GM18517 (cell line): ENCODE data around the gene ASPRV1.

ENCODE experiments used
- ATAC-seq: cut with Tn5 transposase; IDR thresholded peaks from one replicate; pipeline ENCODE4 v1.9.1; 2021; ENCODE audit warnings: mild to moderate bottlenecking, moderate library complexity; ENCODE audit not compliant: unreplicated experiment

ASPRV1 gene

DNA sequence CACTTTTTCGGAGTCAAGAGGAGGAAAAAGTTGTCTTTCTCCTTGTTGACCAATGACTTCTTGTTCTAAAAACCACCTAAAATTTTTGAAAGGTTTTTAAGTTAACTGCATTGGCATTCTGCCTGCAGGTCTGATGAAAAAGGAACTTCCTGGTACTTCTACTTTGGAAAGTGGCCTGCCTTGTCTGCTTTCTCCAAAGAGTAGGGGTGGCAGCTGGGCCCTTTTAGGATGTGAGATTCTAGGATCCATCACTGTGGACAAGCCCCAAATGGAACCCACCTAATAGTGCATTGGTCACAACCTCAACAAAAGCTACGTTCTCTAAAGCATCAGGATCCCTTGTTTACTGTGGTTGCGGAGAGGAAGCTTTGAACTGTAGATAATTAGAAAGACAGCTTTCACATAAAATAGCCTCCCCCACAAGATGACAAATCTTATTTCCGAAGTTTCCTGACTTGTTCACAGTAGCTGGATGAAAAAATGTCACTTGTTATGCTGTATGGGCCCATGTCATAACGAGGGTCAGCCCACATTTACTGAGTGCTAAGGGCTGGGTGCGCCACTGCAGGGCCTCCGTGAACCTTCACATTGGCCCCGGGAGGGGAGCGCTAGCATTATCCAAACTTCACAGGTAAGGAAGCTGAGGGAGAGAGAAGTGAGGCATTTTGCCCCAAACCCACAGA, 17.4 kb downstream of the ASPRV1 start:
- no peak for ATAC-seq

GRCh38 chr2:69943000-69943842, 18.2 kb downstream of the ASPRV1 start:
- ATAC-seq: no peak

DNA sequence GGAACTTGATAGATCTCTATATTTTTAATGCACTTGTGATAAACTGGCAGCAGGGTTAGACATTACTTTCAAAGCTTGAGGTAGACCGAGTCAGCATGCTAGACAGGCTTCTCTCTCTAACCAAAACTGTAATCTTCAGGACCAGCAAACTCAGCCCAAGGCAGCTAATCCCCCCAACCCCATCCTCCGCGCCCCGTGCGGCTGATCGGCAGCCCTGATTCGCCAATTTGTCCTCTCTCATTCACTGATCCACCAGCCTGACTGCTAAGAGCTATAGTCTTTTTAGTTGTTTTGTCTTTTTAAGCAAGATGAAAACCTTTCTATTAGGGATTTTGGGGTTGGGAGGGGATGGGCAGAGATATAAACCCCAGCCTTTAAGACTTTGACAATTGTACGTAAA, 20.7 kb downstream of the ASPRV1 start:
- no peak for ATAC-seq

DNA sequence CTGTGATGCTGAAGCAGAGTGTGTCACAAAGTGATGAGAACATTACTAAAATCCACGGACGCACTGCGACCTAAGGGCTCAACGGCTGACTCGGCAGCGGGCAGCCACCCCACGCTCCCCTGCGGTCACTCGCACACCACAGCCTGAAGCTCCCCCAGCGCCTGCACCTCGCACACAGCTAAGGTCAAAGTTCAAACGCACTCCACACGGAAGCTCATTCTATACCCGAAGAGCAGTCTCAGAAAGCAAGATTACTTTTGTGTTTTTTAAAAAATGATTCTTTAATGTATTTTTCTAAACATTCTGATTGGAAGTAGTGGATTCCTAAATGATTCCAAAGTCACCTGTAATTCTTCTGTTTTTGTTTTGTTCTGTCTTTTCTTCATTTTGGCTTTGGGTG, 21.7 kb downstream of the ASPRV1 start:
- no peak for ATAC-seq

DNA sequence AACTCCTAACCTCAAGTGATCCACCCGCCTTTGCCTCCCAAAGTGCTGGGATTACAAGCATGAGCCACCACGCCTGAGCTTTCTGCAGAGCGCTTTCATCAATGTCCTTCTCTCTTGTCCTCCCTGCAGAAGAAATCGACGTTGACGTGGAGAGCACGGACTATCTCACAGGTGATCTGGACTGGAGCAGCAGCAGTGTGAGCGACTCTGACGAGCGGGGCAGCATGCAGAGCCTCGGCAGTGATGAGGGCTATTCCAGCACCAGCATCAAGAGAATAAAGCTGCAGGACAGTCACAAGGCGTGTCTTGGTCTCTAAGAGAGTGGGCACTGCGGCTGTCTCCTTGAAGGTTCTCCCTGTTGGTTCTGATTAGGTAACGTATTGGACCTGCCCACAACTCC, 23.5 kb downstream of the ASPRV1 start:
- ATAC-seq: no peak

- no peak for ATAC-seq
Measured at GRCh38 chr2:69936906-69937305, 24.5 kb downstream of the ASPRV1 start.

GRCh38 chr2:69935011-69935410, 26.4 kb downstream of the ASPRV1 start:
- ATAC-seq: no peak

GRCh38 chr2:69934614-69934908, 26.9 kb downstream of the ASPRV1 start:
- ATAC-seq: no peak

GRCh38 chr2:69933839-69934613, 27.4 kb downstream of the ASPRV1 start:
- no peak for ATAC-seq

GRCh38 chr2:69933254-69933828, 28.1 kb downstream of the ASPRV1 start:
- no peak for ATAC-seq

DNA sequence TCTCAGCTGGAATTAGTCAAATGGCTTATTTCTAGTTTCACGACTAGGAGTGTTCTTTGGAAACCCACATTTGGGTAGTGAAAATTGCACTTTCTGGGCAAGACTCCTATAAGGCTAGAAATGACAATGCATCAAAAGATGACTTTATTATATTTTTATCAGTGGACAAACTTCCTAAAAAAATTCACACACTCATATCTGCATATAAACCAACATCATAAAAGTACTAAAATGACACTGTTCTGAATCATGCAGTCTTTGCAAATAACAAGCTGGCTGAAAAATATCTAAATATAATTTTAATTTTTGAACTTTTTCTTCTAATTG, 28.9 kb downstream of the ASPRV1 start:
- no peak for ATAC-seq

- no peak for ATAC-seq
Measured at GRCh38 chr2:69931832-69932595, 29.4 kb downstream of the ASPRV1 start.

DNA sequence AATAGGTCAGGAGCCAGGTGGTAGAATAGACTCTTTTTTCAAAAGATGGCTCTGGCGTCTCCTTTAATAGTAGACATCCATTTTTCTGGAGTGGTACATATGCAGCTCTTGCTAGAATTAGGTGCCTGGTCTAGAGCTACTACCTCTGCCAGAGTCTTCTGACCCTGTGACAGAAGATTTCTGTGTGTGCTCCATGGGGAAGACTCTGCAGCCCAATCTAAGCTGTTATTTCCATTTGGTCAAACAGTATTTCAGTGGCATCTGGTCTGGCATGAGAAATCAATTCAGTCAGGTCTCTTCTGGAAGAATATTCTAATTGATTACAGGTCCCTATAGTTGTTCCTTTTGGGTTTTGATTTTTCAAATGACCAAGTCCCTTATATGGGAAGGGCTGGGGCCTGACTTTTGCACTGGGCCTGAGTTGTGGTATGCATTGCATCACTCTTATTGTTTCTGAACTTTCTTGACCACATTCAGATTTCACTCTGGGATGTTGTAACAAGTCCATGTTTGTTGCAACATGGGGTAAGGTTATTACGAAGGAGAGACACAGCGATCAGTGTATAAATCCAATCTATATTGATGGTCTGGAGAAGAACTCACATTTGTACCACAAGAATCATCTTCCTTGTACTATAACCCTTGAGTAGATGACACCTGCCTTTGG, 34.4 kb downstream of the ASPRV1 start:
- no peak for ATAC-seq

DNA sequence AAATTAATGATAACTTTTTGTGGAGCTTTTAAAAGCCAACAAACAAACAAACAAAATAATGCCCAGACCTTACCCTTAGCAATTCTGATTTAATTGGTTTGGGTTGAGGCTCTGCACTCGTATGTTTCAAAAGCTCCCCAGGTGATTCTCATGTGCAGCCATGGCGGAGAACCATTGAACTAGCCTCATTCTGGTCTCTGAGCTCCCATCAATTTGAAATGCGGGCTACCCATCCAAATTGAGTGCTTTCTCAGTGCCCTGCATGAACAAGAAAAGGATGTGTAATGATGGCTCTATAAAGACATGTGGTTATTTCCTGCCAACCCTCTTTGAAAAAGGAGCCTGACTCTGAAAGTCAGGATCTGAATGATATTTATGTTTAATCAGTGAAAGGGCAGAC, 38.3 kb downstream of the ASPRV1 start:
- no peak for ATAC-seq

DNA sequence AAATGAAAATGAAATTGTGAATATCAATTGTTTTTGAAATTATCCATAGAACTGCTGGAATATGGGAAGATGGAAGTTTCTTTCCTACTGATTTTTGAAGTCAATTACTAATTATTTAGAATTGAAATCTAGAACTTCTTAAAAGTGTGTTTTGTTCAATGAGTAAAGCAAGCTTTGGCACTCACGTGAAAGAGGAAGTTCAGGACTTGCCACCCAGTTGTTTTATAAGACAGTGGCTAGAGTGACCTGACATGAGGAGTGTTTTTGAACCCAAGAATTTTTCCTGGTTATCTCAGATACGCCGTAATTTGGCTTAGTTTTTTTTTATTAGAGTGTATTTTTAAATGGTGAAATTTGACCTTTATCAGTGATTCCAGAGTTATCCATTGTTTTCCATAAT, 43.0 kb downstream of the ASPRV1 start:
- ATAC-seq: no peak

DNA sequence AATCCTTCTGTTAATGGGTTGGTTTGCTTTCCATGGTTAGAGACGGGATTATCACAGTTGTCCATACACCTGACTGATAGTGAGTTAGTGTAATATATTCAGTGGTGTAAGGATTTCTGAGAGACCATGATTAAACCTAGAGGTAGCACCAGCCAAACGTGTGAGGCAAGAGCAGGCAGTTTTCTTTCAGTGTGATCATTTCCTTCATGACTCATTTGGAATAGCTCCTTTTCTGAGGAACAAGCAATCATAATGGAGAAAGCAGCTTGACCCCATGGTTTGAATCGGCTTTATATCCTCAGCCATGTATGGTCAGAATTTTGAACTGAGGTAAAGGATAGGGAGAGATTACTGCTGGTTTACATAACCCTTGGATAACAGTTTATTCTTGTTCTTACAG, 43.6 kb downstream of the ASPRV1 start:
- no peak for ATAC-seq

- no peak for ATAC-seq
Measured at GRCh38 chr2:69916106-69916505, 45.3 kb downstream of the ASPRV1 start.

DNA sequence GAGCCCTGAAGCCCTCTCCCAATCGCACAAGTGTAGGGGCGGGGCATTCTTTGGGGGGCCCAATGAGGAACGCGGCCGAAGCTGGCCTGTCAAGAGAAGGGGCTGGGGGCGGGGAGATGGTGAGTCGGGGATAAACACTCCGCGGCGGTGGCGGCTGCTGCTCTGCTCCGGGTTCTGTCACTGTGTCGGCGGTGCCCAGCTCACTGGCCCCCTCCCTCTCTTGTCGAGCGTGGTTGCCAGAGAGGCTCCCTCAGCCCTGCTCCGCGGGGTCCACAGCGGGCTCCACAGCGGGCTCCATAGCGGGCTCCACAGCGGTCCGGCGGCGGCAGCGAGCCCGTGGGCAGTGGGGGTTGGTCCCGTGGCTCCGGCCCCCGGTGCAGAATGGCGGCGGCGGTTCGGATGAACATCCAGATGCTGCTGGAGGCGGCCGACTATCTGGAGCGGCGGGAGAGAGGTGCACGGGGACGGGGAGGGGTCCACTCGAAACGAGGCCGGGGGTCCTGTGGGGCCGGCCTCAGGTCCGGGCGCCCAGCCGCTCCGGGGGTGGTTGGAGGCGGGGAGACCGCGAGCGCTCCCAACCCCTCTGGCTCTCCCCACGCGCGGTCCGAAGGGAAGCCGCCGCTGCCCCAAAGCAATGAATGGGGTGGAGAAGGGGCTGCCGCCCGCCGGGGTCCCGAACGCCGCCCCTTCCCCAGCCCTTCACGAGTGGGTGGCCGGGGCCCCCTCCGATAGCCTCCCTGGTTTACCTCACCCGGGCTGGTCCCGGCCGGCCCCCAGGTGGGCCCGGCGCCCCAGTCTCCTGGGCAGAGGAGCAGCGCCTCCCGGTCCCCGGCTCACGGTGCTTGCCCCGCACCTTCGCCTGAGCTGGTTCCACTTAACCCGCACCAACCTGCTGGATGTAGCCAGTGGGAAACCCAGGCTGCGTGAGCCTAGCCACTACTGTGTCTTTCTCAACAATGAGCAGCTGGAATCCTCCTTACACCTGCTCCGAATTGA, 46.2 kb downstream of the ASPRV1 start, which contains the start of gene MXD1:
TSS of gene MXD1 (plus strand) at position 160 of the 996 bp plus-strand sequence. CDS start at position 382, 222 bp downstream.
- ATAC-seq: no peak
